GM12873 (cell line): Measurements from ENCODE around the gene P3R3URF.

Source experiments
- TF ChIP-seq, protein P1 (sequence below): IDR thresholded peaks from 2 replicates; pipeline ENCODE4 v1.5.1; 2012; ENCODE audit warnings: low read depth, mild to moderate bottlenecking, moderate library complexity, low read length, control low read depth; ENCODE audit not compliant: insufficient read depth; ENCODE audit errors: missing control alignments

The P3R3URF gene

DNA sequence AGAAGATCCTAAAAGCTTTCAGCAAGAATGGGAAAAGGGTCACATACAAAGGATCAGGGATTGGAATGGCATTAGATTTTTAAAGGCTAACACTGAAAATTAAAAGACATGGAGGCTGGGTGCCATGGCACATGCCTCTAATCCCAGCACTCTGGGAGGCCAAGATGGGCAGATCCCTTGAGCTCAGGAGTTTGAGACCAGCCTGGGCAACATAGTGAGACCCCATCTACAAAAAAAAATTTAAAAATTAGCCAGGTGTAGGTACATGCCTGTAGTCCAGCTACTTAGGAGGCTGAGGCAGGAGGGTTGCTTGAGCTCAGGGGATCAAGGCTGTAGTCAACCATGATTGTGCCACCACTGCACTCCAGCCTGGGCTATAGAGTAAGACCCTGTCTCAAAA, 39.2 kb upstream of the P3R3URF start:
- TF ChIP-seq, protein P1, sequence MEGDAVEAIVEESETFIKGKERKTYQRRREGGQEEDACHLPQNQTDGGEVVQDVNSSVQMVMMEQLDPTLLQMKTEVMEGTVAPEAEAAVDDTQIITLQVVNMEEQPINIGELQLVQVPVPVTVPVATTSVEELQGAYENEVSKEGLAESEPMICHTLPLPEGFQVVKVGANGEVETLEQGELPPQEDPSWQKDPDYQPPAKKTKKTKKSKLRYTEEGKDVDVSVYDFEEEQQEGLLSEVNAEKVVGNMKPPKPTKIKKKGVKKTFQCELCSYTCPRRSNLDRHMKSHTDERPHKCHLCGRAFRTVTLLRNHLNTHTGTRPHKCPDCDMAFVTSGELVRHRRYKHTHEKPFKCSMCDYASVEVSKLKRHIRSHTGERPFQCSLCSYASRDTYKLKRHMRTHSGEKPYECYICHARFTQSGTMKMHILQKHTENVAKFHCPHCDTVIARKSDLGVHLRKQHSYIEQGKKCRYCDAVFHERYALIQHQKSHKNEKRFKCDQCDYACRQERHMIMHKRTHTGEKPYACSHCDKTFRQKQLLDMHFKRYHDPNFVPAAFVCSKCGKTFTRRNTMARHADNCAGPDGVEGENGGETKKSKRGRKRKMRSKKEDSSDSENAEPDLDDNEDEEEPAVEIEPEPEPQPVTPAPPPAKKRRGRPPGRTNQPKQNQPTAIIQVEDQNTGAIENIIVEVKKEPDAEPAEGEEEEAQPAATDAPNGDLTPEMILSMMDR: no peak

GRCh38 chr1:46211051-46211450, 34.8 kb upstream of the P3R3URF start:
- TF ChIP-seq, protein P1: no peak

- TF ChIP-seq, protein P1: no peak
These were observed 34.3 kb upstream of the P3R3URF start for GRCh38 chr1:46210561-46210960.

GRCh38 chr1:46206399-46206798, 30.1 kb upstream of the P3R3URF start:
- TF ChIP-seq, protein P1: no peak

DNA sequence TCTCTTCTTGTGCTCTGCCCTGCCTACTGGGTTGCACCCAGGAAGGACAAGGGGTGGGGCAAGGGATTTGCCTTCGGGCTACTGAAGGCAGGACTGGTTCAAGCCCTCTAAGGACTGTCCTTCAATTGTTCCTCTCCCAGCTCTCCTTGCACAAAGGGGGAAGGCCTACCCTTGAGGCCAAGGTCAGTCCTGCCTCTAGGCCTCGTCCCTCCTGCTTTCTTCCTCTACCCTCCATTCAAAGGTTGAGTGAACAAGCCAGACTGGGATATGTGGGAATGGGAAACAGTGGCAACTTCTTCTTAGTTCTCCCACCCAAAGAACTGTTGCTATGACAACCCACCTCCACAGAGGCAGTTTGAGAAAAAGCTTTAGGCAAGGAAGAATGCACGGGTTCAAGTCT, 29.5 kb upstream of the P3R3URF start:
- TF ChIP-seq, protein P1: no peak

GRCh38 chr1:46205141-46205540, 28.9 kb upstream of the P3R3URF start:
- TF ChIP-seq, protein P1: no peak

DNA sequence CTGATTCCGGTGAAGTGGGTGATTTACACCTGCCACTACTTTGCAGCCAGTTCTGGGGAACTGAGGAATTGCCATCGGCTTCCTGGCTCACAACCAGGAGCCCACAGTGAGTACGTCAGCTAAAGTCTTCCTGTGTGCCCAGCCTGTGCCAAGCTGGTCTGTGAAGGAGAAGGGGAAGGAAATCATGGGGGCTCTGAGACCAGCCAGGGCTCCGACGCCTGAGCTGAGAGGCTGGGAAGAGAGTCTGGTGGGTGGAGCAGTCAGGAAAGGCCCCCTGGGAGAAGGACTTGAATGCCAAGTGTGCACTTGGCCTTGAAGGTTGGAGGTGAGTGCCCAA, 28.1 kb upstream of the P3R3URF start:
- TF ChIP-seq, protein P1: no peak
